Melanocyte of skin (primary cell): Measurements from ENCODE around the gene KRT38. TPM values are rescaled to one million over a fixed set of nuclear protein-coding genes. Genes with fewer than 3 reads are reported as not detected.

Experiments
- small RNA-seq, 2 donors: library from RNA; depleted of rRNA; stranded (forward); fragments of <200 nt; gene quantifications; one replicate each; pipeline ENCODE3, GENCODE V24; 2012
- total RNA-seq, 2 donors: library from RNA; depleted of rRNA; stranded (reverse); fragments of >200 nt; gene quantifications; 2 replicates each; pipeline ENCODE4 v1.2.3, GENCODE V29; 2012

KRT38 gene
- total RNA-seq: not detected

DNA sequence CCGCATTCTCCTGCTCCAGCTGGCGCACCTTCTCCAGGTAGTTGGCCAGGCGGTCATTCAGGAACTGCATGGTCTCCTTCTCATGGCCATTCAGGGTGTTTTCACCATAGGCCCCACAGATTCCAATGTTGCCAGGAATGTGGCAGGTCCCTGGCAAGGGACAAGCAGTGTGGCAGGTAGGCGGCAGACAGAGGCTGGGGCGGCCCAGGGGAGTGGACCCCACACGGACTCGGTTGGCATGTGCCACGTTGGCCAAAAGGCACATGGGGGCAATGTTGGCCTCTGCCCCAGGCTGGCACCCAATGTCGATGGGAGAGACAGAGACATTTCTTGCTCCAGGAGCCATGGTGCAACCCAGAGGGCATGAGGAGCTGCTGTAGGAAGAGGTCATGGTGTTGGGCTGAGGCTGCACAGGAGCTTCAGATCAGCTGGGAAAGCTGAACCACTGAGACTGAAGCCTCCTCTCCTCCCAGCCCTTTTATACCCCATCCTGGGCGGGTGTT is at the start of gene KRT38:
Gene KRT38 (minus strand): TSS at position 453 of the 503 bp plus-strand sequence. CDS start 62 bp downstream, at position 391.

DNA sequence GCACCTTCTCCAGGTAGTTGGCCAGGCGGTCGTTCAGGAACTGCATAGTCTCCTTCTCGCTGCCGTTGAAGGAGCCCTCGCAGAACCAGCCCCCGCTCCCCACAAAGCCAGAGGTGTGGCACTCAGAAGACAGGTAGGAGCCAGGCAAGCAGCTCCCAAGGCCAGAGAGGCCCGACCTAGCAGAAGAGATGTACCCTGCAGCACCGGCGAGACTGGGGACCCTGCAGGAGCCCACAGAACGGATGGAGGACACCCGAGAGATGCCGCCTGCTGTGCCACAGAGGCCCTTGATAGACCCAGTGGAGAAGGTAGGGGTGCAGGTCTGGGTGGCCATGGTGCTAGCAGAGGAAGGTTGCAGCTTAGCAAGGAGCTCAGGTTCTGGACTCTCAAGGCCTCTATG is 48.7 kb upstream of the KRT38 start, which contains the start of gene KRT36:
Gene KRT36 (minus strand): TSS at position 380 of the 400 bp plus-strand sequence. CDS start 46 bp downstream, at position 334.

DNA sequence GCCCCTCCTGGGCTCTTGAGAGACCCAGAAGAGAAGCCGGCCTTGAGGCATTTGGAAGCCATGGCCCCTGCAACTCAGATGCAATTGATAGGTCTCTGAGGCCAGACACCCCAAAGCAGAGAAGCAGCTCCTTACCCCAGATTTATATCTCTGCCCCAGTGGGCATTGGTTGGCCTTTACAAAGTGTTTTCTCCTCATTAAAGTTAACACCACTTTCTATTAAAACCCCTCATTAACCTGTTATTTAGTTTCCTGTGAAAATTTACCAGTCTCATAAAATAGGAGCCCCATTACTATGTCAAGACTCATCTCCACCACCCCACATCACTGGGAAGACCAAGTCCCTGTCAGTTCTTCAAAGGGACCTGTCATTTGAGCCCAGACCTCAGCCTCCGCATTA is 40.3 kb upstream of the KRT38 start, which contains the start of gene KRT35:
Gene KRT35 (minus strand): TSS at position 116 of the 400 bp plus-strand sequence. CDS start 54 bp downstream, at position 62.

DNA sequence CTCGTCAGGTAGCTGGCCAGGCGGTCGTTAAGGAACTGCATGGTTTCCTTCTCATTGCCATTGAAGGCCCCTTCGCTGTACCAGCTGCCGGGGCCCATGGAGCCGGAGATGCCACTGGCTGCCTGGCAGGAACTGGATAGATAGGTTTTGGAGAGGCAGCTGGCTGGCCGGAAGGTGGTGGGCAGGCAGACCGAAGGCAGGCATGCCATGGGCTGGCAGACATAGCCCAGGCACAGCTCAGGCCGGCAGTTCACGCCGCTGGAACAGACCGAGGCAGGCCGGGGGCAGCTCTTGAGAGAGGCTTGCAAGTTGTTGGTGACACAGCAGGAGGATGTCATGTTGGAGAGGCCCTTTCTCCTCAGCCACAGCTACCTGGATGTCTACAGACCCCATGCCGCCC is 26.2 kb upstream of the KRT38 start, which contains the start of gene KRT32:
Gene KRT32 (minus strand): TSS at position 399 of the 400 bp plus-strand sequence. CDS start 61 bp downstream, at position 338.

DNA sequence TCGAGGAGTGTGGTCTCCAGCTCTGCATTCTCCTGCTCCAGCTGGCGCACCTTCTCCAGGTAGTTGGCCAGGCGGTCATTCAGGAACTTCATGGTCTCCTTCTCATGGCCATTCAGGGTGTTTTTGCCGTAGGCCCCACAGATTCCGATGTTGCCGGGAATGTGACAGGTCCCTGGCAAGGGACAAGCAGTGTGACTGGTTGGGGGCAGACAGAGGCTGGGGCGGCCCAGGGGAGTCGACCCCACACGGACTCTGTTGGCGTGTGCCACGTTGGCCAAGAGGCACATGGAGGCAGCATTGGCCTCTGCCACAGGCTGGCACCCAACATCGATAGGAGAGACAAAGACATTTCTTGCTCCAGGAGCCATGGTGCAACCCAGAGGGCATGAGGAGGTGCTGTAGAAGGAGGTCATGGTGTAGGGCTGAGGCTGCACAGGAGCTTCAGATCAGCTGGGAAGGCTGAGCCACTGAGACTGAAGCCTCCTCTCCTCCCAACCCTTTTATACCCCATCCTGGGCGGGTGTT is 16.6 kb downstream of the KRT38 start, which contains the start of gene KRT37:
Gene KRT37 (minus strand): TSS at position 475 of the 525 bp plus-strand sequence. CDS start 62 bp downstream, at position 413.

DNA sequence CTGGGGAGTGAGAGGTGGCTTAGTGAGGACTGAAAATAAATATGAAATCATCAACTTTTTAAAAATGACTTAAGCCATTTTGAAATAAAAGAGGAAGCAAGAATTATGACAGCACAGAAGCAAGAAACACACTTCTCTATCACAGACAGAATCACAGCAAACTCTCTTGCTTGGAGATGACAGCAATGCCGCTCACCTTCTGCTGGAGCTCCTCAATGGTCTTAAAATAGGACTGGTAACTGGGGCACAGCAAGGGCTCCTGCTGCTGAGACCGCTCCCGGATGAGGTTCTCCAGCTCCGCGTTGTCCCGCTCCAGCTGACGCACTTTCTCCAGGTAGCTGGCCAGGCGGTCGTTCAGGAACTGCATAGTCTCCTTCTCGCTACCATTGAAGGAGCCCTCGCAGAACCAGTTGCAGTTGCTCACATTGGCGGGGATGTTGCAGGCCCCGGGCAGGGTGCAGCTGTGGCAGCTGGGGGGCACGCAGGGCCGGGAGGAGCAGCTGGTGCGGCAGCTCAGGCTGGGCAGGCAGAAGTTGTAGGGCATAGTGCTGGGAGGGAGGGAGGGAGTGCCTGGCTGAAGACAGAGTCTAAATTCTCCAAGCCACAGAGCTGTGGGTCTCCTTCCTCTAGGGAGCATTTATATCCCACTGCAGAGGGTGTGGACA is 43.7 kb downstream of the KRT38 start, which contains the start of gene KRT31:
Gene KRT31 (minus strand): TSS at position 613 of the 665 bp plus-strand sequence. CDS start 69 bp downstream, at position 544.

Small RNA genes within 50 kb of the gene (small RNA-seq; reads per million reads assigned to genes)
- 5.6 to 7.9 reads per million in 2 donors for gene RNU2-32P

Other genes with a start within 250 kb of the KRT38 start
- gene KRTAP9-2, start 214.3 kb downstream of the KRT38 start, total RNA-seq: not detected
- not detected for gene KRTAP9-3, start 208.5 kb downstream of the KRT38 start, total RNA-seq
- not detected for gene KRTAP9-8, start 203.0 kb downstream of the KRT38 start, total RNA-seq
- gene KRTAP9-4, start 191.3 kb downstream of the KRT38 start, total RNA-seq: not detected
- not detected for gene KRTAP9-9, start 185.6 kb downstream of the KRT38 start, total RNA-seq
- gene KRTAP9-6, start 175.6 kb downstream of the KRT38 start, total RNA-seq: not detected
- gene KRTAP9-7, start 165.3 kb downstream of the KRT38 start, total RNA-seq: not detected
- not detected for gene KRTAP29-1, start 138.1 kb downstream of the KRT38 start, total RNA-seq
- gene KRTAP16-1, start 131.7 kb downstream of the KRT38 start, total RNA-seq: not detected
- not detected for gene KRTAP17-1, start 125.3 kb downstream of the KRT38 start, total RNA-seq
- gene KRT33A, start 90.2 kb downstream of the KRT38 start, total RNA-seq: not detected
- gene KRT33B, start 71.2 kb downstream of the KRT38 start, total RNA-seq: not detected
- gene KRT34, start 58.7 kb downstream of the KRT38 start, total RNA-seq: not detected
- not detected for gene KRT31, start 43.4 kb downstream of the KRT38 start, total RNA-seq
- not detected for gene KRT37, start 16.4 kb downstream of the KRT38 start, total RNA-seq
- gene KRT32, start 26.4 kb upstream of the KRT38 start, total RNA-seq: not detected
- not detected for gene KRT35, start 40.2 kb upstream of the KRT38 start, total RNA-seq
- gene KRT36, start 48.9 kb upstream of the KRT38 start, total RNA-seq: not detected
- not detected for gene KRT13, start 64.6 kb upstream of the KRT38 start, total RNA-seq
- not detected for gene KRT15, start 77.9 kb upstream of the KRT38 start, total RNA-seq
- gene KRT19, start 87.3 kb upstream of the KRT38 start, total RNA-seq: under 1 TPM in 1 of 2 donors, not detected in 1; 0.33 TPM
- not detected for gene KRT9, start 131.1 kb upstream of the KRT38 start, total RNA-seq
- gene KRT14, start 145.9 kb upstream of the KRT38 start, total RNA-seq: 1 to 10 TPM in 1 of 2 donors, under 1 TPM in 1; under 0.01 to 1.0 TPM
- gene KRT16, start 171.8 kb upstream of the KRT38 start, total RNA-seq: under 1 TPM in 1 of 2 donors, not detected in 1; 0.69 TPM
- 1 to 10 TPM in 1 of 2 donors, not detected in 1; 1.7 TPM for gene KRT17, start 183.6 kb upstream of the KRT38 start, total RNA-seq
- gene EIF1, start 247.9 kb upstream of the KRT38 start, total RNA-seq: 10 to 100 TPM; 52.3 to 67.3 TPM